GM19395 (cell line): Measurements from ENCODE around the gene UBE2I.

ENCODE experiments used
- ATAC-seq: cut with Tn5 transposase; IDR thresholded peaks from one replicate; pipeline ENCODE4 v1.9.1; 2021; ENCODE audit warnings: mild to moderate bottlenecking, moderate library complexity; ENCODE audit not compliant: unreplicated experiment

UBE2I gene

GRCh38 chr16:1312467-1312816 lies 3.0 kb downstream of the UBE2I start:
- no peak for ATAC-seq

GRCh38 chr16:1312903-1313302 lies 3.5 kb downstream of the UBE2I start:
- no peak for ATAC-seq

GRCh38 chr16:1313721-1314369 lies 4.4 kb downstream of the UBE2I start:
- no peak for ATAC-seq

- no peak for ATAC-seq
These were observed 5.1 kb downstream of the UBE2I start for GRCh38 chr16:1314399-1315068.

GRCh38 chr16:1315081-1316032 lies 5.9 kb downstream of the UBE2I start:
- ATAC-seq = no peak

GRCh38 chr16:1316033-1316405 lies 6.6 kb downstream of the UBE2I start:
- ATAC-seq = no peak

DNA sequence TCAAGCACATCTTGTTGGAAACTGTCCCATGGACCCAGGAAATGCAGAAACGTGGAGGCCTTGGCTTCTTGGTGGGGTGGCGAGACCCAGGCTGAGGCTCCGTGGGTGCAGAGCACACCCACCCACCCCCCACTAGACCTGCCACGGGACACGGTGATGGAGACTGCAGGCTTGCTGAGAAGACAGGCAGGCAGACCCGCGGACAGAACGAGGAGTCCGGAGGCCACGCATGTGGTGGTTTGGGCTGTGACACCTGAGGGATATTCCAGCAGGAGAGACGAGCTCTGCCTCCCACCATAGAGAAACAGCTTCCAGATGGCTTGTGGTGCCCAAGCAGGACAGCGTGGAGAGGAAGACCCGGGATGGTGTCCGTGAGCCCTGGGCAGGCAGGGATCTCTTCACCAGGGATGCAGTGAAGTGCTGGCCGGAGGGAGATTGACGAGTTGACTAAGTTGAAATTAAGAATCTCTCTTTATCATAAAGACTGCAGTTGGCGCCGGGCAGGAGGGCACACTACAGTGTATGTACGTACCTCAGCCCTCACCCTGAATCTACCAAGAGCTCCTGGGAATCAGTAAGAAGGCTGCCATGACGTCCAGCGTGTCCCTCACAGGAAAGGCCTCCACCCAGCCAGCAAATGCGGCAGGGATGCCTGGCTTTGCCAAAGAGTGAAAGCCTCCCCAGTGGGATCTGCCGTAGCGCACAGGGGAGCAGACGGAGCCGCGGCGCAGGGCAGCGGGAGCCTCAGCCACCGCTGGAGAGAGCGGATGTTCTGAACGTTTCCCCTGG lies 8.2 kb downstream of the UBE2I start:
- ATAC-seq = no peak

DNA sequence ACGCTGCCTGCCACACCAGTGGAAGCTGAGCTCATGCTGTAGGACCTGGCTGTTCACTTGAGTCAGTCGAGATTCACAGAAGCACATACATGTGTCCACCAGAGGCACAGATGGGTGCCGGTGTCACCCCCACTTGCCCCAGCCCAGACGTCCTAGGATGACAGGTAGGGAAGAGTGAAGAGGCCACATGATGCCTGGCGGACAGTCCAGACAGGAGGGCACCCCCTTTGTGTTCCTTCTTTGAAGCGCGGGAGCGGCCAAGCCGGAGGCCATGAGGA lies 8.8 kb downstream of the UBE2I start:
- ATAC-seq = no peak

DNA sequence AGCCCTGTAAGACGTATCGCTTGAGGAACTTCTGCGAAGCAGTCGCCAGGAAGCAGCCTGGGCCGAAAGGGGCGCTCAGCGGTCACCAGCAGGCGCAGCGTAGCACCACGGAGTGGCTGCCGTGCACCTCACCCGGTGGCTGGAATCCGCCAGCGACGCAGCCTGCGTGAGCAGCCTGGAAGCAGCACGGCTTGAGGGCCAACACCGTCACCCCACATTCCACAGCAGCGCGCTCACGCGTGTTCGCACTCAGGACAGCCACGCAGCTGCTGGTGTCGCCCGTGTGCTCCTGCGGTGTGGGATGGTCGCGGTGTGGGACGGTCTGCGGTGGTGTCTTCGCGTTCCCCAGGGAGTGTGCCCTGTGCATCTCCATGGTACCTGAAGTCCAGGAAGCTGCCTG lies 9.6 kb downstream of the UBE2I start:
- no peak for ATAC-seq

DNA sequence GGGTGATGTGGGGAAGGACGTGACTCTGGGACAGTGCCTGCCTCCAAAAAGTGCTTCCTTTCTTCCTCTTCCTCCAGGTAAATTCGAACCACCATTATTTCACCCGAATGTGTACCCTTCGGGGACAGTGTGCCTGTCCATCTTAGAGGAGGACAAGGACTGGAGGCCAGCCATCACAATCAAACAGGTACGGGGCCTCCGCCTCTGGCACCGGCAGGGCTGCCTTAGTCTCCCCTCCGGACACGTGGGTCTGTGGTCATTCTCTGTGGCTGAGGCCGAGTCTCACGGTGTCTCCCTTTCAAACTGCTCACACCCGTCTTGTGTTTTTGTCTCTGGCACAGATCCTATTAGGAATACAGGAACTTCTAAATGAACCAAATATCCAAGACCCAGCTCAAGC lies 10.7 kb downstream of the UBE2I start:
- no peak for ATAC-seq

DNA sequence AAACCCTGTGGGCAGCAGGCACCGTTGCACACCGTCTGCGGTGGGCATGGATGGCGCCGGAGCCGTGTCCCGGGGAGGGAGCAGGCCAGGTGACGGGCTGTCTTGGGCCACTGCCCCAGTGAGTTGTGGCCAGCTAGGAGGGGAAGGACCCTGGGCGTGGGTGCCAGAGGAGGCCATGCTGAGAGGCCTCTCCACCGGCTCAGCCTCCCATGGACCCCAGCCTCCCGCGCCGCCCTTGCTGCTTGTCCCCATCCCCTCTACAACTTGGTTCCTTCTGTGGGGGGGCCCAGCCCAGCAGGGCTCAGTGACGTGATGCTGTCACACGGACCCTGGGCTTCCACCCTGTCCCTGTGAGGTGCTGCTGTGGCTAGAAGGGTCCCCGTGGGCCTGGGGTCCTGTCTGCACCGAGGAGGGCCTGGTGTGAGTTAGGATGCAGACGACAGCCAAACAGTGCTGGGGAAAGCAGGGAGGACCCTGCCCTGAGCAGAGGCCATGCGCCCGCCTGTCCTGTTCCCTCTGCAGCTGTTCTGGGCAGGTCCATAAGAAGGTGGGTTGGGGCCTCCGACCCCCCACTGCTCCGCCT lies 11.3 kb downstream of the UBE2I start:
- no peak for ATAC-seq

DNA sequence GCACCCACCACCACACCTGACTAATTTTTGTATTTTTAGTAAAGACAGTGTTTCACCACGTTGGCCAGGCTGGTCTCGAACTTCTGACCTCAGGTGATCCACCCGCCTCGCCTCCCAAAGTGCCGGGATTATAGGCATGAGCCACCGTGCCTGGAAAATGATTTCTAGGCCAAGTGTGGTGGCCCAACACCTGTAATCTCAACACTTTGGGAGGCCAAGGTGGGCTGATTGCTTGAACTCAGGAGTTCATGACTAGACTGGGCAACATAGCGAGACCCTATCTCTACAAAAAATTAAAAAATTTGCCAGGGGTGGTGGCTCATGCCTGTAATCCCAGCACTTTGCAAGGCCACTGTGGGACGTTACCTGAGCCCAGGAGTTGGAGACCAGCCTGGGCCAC lies 13.0 kb downstream of the UBE2I start:
- ATAC-seq = no peak

DNA sequence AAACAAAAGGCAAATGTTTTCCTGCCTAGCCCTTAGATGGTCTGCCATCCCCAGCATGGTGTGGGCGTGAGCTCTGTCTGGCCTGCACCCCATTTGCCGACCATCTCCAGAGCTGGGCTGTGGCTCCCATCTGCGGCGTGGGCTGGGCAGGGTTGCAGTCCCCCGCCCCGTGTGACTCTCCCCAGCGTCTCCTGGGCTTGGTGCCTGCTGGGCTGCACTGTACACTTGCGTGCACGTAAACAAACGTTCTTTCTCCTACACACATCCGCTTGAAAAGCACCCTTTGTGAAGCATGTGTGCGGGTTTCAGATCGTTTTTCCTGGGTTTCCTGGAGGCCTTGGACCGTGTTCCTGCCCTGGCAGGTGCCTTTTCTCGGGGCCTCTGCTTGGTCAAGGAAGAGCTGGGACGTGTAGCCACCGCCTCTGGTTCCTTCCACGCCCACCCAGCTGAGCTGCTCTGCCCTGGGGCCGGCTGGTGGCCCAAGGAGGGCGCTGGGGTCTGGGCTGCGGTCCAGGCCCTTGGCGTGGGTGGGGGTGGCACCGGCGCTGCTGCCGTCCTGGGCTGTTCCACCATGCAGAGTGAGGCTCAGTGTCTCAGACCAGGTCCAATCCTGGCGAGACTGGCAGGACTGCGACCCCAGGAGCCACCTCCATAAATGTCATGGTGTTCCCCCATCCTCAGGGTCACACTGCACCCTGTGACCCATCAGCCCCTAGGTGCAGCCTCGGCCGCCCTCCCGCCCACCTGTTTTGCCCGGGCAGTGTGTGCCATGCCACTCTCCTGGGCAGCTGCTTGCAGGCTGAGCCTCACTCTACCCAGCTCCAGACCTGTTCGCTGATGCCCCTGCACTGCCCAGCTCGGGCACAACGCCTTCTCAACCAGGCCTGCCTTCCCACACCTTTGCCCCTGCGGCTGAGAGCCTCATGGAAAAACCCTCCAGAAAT lies 14.1 kb downstream of the UBE2I start:
- ATAC-seq = no peak

- no peak for ATAC-seq
These were observed 14.9 kb downstream of the UBE2I start for GRCh38 chr16:1324286-1324826.

DNA sequence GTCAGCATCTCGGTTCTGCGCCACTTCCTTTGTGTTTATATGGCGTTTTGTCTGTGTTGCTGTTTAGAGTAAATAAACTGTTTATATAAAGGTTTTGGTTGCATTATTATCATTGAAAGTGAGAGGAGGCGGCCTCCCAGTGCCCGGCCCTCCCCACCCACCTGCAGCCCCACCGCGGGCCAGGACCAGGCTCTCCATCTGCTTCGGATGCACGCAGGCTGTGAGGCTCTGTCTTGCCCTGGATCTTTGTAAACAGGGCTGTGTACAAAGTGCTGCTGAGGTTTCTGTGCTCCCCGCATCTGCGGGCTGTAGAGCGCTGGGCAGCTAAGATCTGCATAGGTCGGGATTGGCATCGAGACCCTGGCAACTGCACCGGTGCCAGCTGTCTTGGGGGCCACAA lies 15.8 kb downstream of the UBE2I start:
- no peak for ATAC-seq

DNA sequence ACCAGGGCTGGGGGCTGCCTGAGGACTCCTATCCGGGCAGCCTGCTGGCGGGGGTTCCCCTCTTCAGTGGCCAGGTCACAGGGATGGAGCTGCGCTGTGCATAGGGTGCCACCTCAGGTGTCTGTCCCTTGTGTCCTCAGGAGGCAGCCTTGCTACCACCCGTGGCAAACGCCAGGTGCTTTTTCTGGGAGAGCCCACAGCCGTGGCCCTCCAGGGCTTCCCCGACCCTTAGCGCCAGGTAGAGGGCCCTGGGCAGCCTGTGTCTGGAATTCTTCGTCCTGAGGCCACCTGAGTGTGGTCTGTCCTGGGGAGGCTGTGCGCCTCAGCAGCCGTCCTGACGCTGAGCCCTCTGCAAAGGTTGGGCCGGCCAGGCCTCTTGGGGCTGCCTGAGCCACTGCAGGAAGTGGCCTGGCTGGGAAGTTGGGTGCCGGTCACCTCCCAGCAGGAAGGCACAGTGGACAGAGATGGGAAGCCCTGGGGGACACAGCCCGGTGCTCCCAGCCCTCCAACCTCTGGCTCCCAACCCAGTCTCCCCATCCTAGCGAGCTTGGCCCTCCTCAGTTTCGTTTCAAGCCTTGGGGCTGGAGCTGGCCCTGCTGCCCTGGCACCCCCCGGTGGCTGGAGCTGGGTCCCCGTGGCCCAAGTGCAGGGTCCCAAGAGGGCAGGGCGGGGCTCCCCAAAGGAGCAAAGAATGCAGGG lies 16.4 kb downstream of the UBE2I start:
- ATAC-seq = no peak

DNA sequence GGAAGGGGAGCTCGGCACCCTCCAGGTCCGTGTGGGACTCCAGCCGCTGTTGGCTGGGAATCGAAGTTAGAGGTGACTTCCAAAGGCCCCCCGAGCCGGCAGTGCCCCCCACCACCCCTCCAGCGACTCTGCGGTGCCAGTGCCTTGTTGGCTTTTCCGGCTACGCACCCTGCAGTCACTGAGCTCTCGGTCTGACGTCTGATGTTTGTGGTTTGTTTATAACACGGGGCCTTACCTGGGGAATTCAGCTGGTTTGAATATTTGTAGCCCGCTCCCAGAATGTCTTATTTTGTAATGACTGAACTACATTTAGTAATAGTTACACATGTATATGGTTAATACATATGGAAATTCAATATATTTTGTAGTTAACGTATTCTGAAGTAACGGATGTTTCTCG lies 17.0 kb downstream of the UBE2I start:
- ATAC-seq = no peak

- no peak for ATAC-seq
These were observed 17.6 kb downstream of the UBE2I start for GRCh38 chr16:1326946-1327618.

- no peak for ATAC-seq
These were observed 18.1 kb downstream of the UBE2I start for GRCh38 chr16:1327619-1327947.
